ENCODE measurements around the gene MAP2K1.
"Not testable (repeated sequence)": the region's sequence is repeated elsewhere in the genome, so short reads cannot be mapped to it uniquely, and the experiment has no call there.

The MAP2K1 gene

GRCh38 chr15:66364944-66365528 is 21.7 kb upstream of the MAP2K1 start:
- no peak for DNase-seq (ENCODE audit: low read depth)
- TF ChIP-seq CTCF (IDR thresholded peaks at IDR 0.05; ENCODE audit: low read depth, low read length, missing control alignments): no peak
- no peak overlapping the region for H3K4me3 ChIP-seq (ENCODE audit: low read depth, low read length)

GRCh38 chr15:66369773-66370651 is 16.7 kb upstream of the MAP2K1 start:
- TF ChIP-seq CTCF (IDR thresholded peaks at IDR 0.05; ENCODE audit: low read depth, low read length, missing control alignments): no peak
- peak overlapping the region; percentile 39; the same call in 1 of the 2 replicates for H3K4me3 ChIP-seq (ENCODE audit: low read depth, low read length)
- no peak for DNase-seq (ENCODE audit: low read depth)

GRCh38 chr15:66374179-66374578 is 12.5 kb upstream of the MAP2K1 start:
- TF ChIP-seq CTCF (IDR thresholded peaks at IDR 0.05; ENCODE audit: low read depth, low read length, missing control alignments): no peak
- no peak overlapping the region for H3K4me3 ChIP-seq (ENCODE audit: low read depth, low read length)
- DNase-seq (ENCODE audit: low read depth): no peak

GRCh38 chr15:66378814-66379430 is 7.8 kb upstream of the MAP2K1 start:
- DNase-seq (ENCODE audit: low read depth): no peak
- H3K4me3 ChIP-seq (ENCODE audit: low read depth, low read length): no peak overlapping the region
- no peak for TF ChIP-seq CTCF (IDR thresholded peaks at IDR 0.05; ENCODE audit: low read depth, low read length, missing control alignments)

- H3K4me3 ChIP-seq (ENCODE audit: low read depth, low read length); DNase-seq (ENCODE audit: low read depth): not testable (repeated sequence)
Measured at GRCh38 chr15:66381376-66381775, 5.3 kb upstream of the MAP2K1 start.

- no peak for DNase-seq (ENCODE audit: low read depth)
- TF ChIP-seq CTCF (IDR thresholded peaks at IDR 0.05; ENCODE audit: low read depth, low read length, missing control alignments): peak; percentile 56
Measured at GRCh38 chr15:66387163-66388042, 691 bp downstream of the MAP2K1 start.

GRCh38 chr15:66388043-66388363 is 1.3 kb downstream of the MAP2K1 start:
- TF ChIP-seq CTCF (IDR thresholded peaks at IDR 0.05; ENCODE audit: low read depth, low read length, missing control alignments): no peak
- peak overlapping the region; percentile 74 for H3K4me3 ChIP-seq (ENCODE audit: low read depth, low read length)
- no peak for DNase-seq (ENCODE audit: low read depth)

More at GRCh38 chr15:66387163-66388042, 691 bp downstream of the MAP2K1 start:
- peak overlapping the region; percentile 74 for H3K4me3 ChIP-seq (ENCODE audit: low read depth, low read length)
